Neural progenitor cell (in vitro differentiated cells): ENCODE data around the gene SOBP. TPM values are rescaled to one million over a fixed set of nuclear protein-coding genes. Genes with fewer than 3 reads are reported as not detected.

ENCODE experiments used
- DNase-seq: peaks from one replicate; pipeline ENCODE4 v3.0.0-alpha.2; 2016; ENCODE audit warnings: low spot score
- H2AFZ ChIP-seq: fragments of 200-600 bp; sonication (generic); replicated peaks from 2 replicates; pipeline ENCODE4 v1.6.1; 2016; ENCODE audit warnings: antibody characterized with exemption
- H3F3A ChIP-seq: fragments of 200-600 bp; sonication (generic); 2 replicates; pipeline ENCODE4 v1.6.1; 2016; ENCODE audit warnings: antibody characterized with exemption, low read depth
- H3K27ac ChIP-seq: fragments of 200-600 bp; sonication (generic); 2 replicates; pipeline ENCODE4 v1.5.1; 2016; ENCODE audit warnings: mild to moderate bottlenecking
- H3K27me3 ChIP-seq: fragments of 200-600 bp; sonication (generic); 2 replicates; pipeline ENCODE4 v1.6.1; 2016; ENCODE audit warnings: mild to moderate bottlenecking, moderate library complexity
- H3K36me3 ChIP-seq: fragments of 200-600 bp; sonication (generic); 2 replicates; pipeline ENCODE4 v1.5.1; 2016
- H3K4me1 ChIP-seq: fragments of 200-600 bp; sonication (generic); 2 replicates; pipeline ENCODE4 v1.6.1; 2016; ENCODE audit warnings: mixed run types
- H3K4me2 ChIP-seq: fragments of 200-600 bp; sonication (generic); 2 replicates; pipeline ENCODE4 v1.6.1; 2016
- H3K4me3 ChIP-seq: fragments of 200-600 bp; sonication (generic); 2 replicates; pipeline ENCODE4 v1.5.1; 2016
- H3K79me2 ChIP-seq: fragments of 200-600 bp; sonication (generic); 2 replicates; pipeline ENCODE4 v1.6.1; 2016; ENCODE audit warnings: low read depth
- H3K9ac ChIP-seq: fragments of 200-600 bp; sonication (generic); 2 replicates; pipeline ENCODE4 v1.6.1; 2016
- H3K9me3 ChIP-seq: fragments of 200-600 bp; sonication (generic); 2 replicates; pipeline ENCODE4 v1.5.1; 2016; ENCODE audit warnings: low read depth
- H4K20me1 ChIP-seq: fragments of 200-600 bp; sonication (generic); 2 replicates; pipeline ENCODE4 v1.6.1; 2016; ENCODE audit warnings: low read depth
- H3K27ac Mint-ChIP-seq: 3 replicates; pipeline ENCODE4 v1.8.0; 2021; ENCODE audit warnings: mixed read lengths
- H3K27me3 Mint-ChIP-seq: 2 replicates; pipeline ENCODE4 v1.8.0; 2022; ENCODE audit warnings: low read depth, mild to moderate bottlenecking, inconsistent platforms, moderate library complexity, mixed read lengths; ENCODE audit not compliant: insufficient read depth
- H3K36me3 Mint-ChIP-seq: 3 replicates; pipeline ENCODE4 v1.8.0; 2021; ENCODE audit warnings: mixed read lengths
- H3K4me1 Mint-ChIP-seq: 3 replicates; pipeline ENCODE4 v1.8.0; 2021; ENCODE audit warnings: mixed read lengths
- H3K4me3 Mint-ChIP-seq: 3 replicates; pipeline ENCODE4 v1.8.0; 2021; ENCODE audit warnings: mild to moderate bottlenecking, moderate library complexity, mixed read lengths
- H3K9me3 Mint-ChIP-seq: 3 replicates; pipeline ENCODE4 v1.8.0; 2020; ENCODE audit warnings: mixed read lengths
- EZH2 ChIP-seq: fragments of 200-600 bp; sonication (generic); IDR thresholded peaks from 2 replicates; pipeline ENCODE4 v1.6.1; 2017; ENCODE audit warnings: antibody characterized with exemption, mild to moderate bottlenecking, moderate library complexity
- EZH2phosphoT487 ChIP-seq: fragments of 200-600 bp; sonication (generic); IDR thresholded peaks from 2 replicates; pipeline ENCODE4 v1.6.1; 2017; ENCODE audit warnings: antibody characterized with exemption
- total RNA-seq: library from RNA; depleted of rRNA; stranded (reverse); fragments of >200 nt; gene quantifications from 2 replicates; pipeline ENCODE4 v1.2.3, GENCODE V29; 2015; ENCODE audit warnings: low replicate concordance
- TF ChIP-seq, protein P1 (sequence below): fragments of 200-600 bp; sonication (generic); IDR thresholded peaks from 2 replicates; pipeline ENCODE4 v1.5.1; 2017; ENCODE audit warnings: antibody characterized with exemption, mild to moderate bottlenecking

The SOBP gene
- total RNA-seq, 1 donor from 2014 or later: 12.6 TPM

- Histone ChIP-seq H3F3A (no peaks in the 10 kb centered on the region), H3K4me1 (no peaks in the 10 kb centered on the region), H3K27me3 (no peaks in the 10 kb centered on the region), H3K79me2 (no peaks in the 10 kb centered on the region), H3K9me3 (peaks cover 7% of the 10 kb centered on the region), H3K27ac (no peak overlapping the region), H3K9ac (no peak overlapping the region), H3K36me3 (peaks cover 24% of the 10 kb centered on the region), H3K4me2 (no peak overlapping the region), H4K20me1 (no peaks in the 10 kb centered on the region), H3K4me3 (no peak overlapping the region), H2AFZ (no peak overlapping the region)
- peaks cover 2% of the 10 kb centered on the region for H3K27me3 Mint-ChIP-seq
- no peak overlapping the region for H3K4me3 Mint-ChIP-seq
- peaks cover 17% of the 10 kb centered on the region for H3K4me1 Mint-ChIP-seq
- TF ChIP-seq, protein P1, sequence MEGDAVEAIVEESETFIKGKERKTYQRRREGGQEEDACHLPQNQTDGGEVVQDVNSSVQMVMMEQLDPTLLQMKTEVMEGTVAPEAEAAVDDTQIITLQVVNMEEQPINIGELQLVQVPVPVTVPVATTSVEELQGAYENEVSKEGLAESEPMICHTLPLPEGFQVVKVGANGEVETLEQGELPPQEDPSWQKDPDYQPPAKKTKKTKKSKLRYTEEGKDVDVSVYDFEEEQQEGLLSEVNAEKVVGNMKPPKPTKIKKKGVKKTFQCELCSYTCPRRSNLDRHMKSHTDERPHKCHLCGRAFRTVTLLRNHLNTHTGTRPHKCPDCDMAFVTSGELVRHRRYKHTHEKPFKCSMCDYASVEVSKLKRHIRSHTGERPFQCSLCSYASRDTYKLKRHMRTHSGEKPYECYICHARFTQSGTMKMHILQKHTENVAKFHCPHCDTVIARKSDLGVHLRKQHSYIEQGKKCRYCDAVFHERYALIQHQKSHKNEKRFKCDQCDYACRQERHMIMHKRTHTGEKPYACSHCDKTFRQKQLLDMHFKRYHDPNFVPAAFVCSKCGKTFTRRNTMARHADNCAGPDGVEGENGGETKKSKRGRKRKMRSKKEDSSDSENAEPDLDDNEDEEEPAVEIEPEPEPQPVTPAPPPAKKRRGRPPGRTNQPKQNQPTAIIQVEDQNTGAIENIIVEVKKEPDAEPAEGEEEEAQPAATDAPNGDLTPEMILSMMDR: no peak
- TF ChIP-seq EZH2phosphoT487 (no peak), EZH2 (no peak)
- peaks cover 40% of the 10 kb centered on the region for H3K36me3 Mint-ChIP-seq
- peak overlapping the region; percentile 57 for H3K27ac Mint-ChIP-seq
- peaks cover 18% of the 10 kb centered on the region for H3K9me3 Mint-ChIP-seq
- no peak for DNase-seq
Observed at GRCh38 chr6:107511511-107511993, 21.6 kb downstream of the SOBP start.

- Histone ChIP-seq H3K4me3 (no peak overlapping the region), H3K9ac (no peak overlapping the region), H3F3A (no peaks in the 10 kb centered on the region), H3K4me1 (no peaks in the 10 kb centered on the region), H3K4me2 (no peak overlapping the region), H3K36me3 (peaks cover 35% of the 10 kb centered on the region), H2AFZ (no peak overlapping the region), H4K20me1 (no peaks in the 10 kb centered on the region), H3K9me3 (peaks cover 16% of the 10 kb centered on the region), H3K27me3 (no peaks in the 10 kb centered on the region), H3K79me2 (no peaks in the 10 kb centered on the region), H3K27ac (no peak overlapping the region)
- TF ChIP-seq, protein P1: no peak
- TF ChIP-seq EZH2: no peak
- H3K27ac Mint-ChIP-seq: no peak overlapping the region
- peaks cover 48% of the 10 kb centered on the region for H3K36me3 Mint-ChIP-seq
- peaks cover 2% of the 10 kb centered on the region for H3K27me3 Mint-ChIP-seq
- no peak for DNase-seq
- H3K4me1 Mint-ChIP-seq: peaks cover 17% of the 10 kb centered on the region
- no peak overlapping the region for H3K4me3 Mint-ChIP-seq
- peaks cover 25% of the 10 kb centered on the region for H3K9me3 Mint-ChIP-seq
Observed at GRCh38 chr6:107513214-107513613, 23.3 kb downstream of the SOBP start.

DNA sequence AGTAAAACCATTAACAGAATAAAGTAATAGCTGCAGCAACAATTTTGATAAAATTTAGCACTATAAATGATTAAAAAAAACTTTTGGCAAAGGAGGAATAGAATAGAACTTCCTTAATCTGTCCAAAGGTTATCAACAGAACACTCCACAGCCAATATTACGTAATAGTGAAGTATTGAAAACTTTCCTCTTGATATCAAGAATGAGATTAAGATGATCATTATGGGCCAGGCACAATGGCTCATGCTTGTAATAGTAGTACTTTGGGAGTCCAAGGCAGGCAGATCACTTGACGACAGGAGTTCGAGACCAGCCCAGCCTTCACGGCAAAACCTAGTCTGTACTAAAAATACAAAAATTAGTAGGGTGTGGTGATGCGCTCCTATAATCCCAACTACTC is 26.0 kb downstream of the SOBP start:
- Histone ChIP-seq H3K4me2 (no peak overlapping the region), H3K36me3 (peaks cover 35% of the 10 kb centered on the region), H4K20me1 (no peaks in the 10 kb centered on the region), H3F3A (no peaks in the 10 kb centered on the region), H3K27ac (no peak overlapping the region), H3K4me1 (no peaks in the 10 kb centered on the region), H3K79me2 (no peaks in the 10 kb centered on the region), H3K4me3 (no peak overlapping the region), H3K9ac (no peak overlapping the region), H3K9me3 (peaks cover 16% of the 10 kb centered on the region), H3K27me3 (no peaks in the 10 kb centered on the region), H2AFZ (no peak overlapping the region)
- no peak overlapping the region for H3K4me3 Mint-ChIP-seq
- TF ChIP-seq EZH2 (no peak), EZH2phosphoT487 (no peak)
- TF ChIP-seq, protein P1: no peak
- peaks cover 2% of the 10 kb centered on the region for H3K27me3 Mint-ChIP-seq
- DNase-seq: no peak
- H3K4me1 Mint-ChIP-seq: peaks cover 11% of the 10 kb centered on the region
- no peak overlapping the region for H3K27ac Mint-ChIP-seq
- H3K9me3 Mint-ChIP-seq: peaks cover 25% of the 10 kb centered on the region
- peaks cover 41% of the 10 kb centered on the region for H3K36me3 Mint-ChIP-seq
